KMS-11 (cell line): ENCODE data around the gene EXOC4.

ENCODE experiments used
- H2AFZ ChIP-seq: fragments of 200-600 bp; sonication (generic); 2 replicates; pipeline ENCODE4 v1.6.1; 2016; ENCODE audit warnings: antibody characterized with exemption, mixed run types, low read depth
- H3K27ac ChIP-seq: fragments of 200-600 bp; sonication (generic); 2 replicates; pipeline ENCODE4 v1.6.1; 2016; ENCODE audit warnings: mild to moderate bottlenecking, mixed run types
- H3K27me3 ChIP-seq: fragments of 200-600 bp; sonication (generic); 2 replicates; pipeline ENCODE4 v1.6.1; 2017; ENCODE audit warnings: mild to moderate bottlenecking, low read depth, mixed run types, moderate library complexity; ENCODE audit not compliant: insufficient read depth
- H3K36me3 ChIP-seq: fragments of 200-600 bp; sonication (generic); 2 replicates; pipeline ENCODE4 v1.6.1; 2017; ENCODE audit warnings: mild to moderate bottlenecking, mixed run types; ENCODE audit not compliant: insufficient read depth
- H3K4me1 ChIP-seq: fragments of 200-600 bp; sonication (generic); 2 replicates; pipeline ENCODE4 v1.6.1; 2016; ENCODE audit warnings: mild to moderate bottlenecking, low read depth, mixed run types; ENCODE audit not compliant: poor library complexity, severe bottlenecking
- H3K4me2 ChIP-seq: fragments of 200-600 bp; sonication (generic); 2 replicates; pipeline ENCODE4 v1.7.0; 2016; ENCODE audit warnings: mild to moderate bottlenecking, mixed run types
- H3K4me3 ChIP-seq: fragments of 200-600 bp; sonication (generic); IDR thresholded peaks from 2 replicates; pipeline ENCODE4 v1.6.1; 2017; ENCODE audit warnings: low read depth, low read length, mixed read lengths; ENCODE audit not compliant: insufficient read depth
- H3K79me2 ChIP-seq: fragments of 200-600 bp; sonication (generic); 2 replicates; pipeline ENCODE4 v1.6.1; 2016; ENCODE audit warnings: low read depth, mixed run types; ENCODE audit not compliant: insufficient read depth
- H3K9ac ChIP-seq: fragments of 200-600 bp; sonication (generic); 2 replicates; pipeline ENCODE4 v1.6.1; 2016; ENCODE audit warnings: mild to moderate bottlenecking, mixed run types
- H4K20me1 ChIP-seq: fragments of 200-600 bp; sonication (generic); 2 replicates; pipeline ENCODE4 v1.6.1; 2016; ENCODE audit warnings: mild to moderate bottlenecking, mixed run types; ENCODE audit not compliant: insufficient read depth
- TF ChIP-seq, protein P1 (sequence below): fragments of 200-600 bp; sonication (generic); conservative IDR thresholded peaks from 2 replicates; pipeline ENCODE4 v1.6.1; 2017; ENCODE audit warnings: low read depth, mild to moderate bottlenecking, antibody characterized with exemption, low read length, moderate library complexity, mixed read lengths

The EXOC4 gene

DNA sequence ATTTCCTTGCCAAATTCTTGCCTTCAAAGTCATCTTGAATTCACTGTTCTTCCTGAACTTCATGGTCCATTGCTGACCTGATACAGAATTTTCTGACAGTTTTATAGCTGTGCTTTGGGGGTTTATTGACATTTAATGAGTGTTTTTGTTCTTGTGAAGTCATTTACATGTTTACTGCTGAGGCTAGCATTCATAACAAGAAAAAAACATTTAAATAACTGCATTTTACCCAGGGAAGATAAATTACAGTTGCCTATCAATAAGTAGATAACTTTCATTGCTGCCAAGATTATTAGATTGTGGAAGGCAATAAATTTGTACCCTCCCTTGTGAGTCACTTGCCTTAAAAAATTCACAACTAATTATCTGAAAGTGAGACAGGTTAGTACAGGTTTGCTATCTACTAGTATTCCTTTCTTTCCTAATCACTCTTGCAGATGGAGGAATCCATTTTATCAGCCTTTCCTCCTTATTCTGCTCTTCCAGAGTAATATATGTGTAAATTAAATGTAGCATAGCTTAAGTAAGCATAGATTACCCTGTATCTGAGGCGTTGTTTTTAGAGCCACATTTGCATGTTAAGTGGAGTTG lies 178.4 kb downstream of the EXOC4 start:
- TF ChIP-seq, protein P1, sequence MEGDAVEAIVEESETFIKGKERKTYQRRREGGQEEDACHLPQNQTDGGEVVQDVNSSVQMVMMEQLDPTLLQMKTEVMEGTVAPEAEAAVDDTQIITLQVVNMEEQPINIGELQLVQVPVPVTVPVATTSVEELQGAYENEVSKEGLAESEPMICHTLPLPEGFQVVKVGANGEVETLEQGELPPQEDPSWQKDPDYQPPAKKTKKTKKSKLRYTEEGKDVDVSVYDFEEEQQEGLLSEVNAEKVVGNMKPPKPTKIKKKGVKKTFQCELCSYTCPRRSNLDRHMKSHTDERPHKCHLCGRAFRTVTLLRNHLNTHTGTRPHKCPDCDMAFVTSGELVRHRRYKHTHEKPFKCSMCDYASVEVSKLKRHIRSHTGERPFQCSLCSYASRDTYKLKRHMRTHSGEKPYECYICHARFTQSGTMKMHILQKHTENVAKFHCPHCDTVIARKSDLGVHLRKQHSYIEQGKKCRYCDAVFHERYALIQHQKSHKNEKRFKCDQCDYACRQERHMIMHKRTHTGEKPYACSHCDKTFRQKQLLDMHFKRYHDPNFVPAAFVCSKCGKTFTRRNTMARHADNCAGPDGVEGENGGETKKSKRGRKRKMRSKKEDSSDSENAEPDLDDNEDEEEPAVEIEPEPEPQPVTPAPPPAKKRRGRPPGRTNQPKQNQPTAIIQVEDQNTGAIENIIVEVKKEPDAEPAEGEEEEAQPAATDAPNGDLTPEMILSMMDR, result no peak
- no peak overlapping the region for H3K27ac ChIP-seq
- no peaks in the 10 kb centered on the region for H4K20me1 ChIP-seq
- H3K79me2 ChIP-seq, result no peaks in the 10 kb centered on the region
- H3K4me1 ChIP-seq, result peaks cover 3% of the 10 kb centered on the region
- no peak overlapping the region for H3K4me2 ChIP-seq
- H3K9ac ChIP-seq, result no peak overlapping the region
- no peak overlapping the region for H2AFZ ChIP-seq
- H3K27me3 ChIP-seq, result no peaks in the 10 kb centered on the region
- no peaks in the 10 kb centered on the region for H3K36me3 ChIP-seq
- H3K4me3 ChIP-seq, result no peak overlapping the region

DNA sequence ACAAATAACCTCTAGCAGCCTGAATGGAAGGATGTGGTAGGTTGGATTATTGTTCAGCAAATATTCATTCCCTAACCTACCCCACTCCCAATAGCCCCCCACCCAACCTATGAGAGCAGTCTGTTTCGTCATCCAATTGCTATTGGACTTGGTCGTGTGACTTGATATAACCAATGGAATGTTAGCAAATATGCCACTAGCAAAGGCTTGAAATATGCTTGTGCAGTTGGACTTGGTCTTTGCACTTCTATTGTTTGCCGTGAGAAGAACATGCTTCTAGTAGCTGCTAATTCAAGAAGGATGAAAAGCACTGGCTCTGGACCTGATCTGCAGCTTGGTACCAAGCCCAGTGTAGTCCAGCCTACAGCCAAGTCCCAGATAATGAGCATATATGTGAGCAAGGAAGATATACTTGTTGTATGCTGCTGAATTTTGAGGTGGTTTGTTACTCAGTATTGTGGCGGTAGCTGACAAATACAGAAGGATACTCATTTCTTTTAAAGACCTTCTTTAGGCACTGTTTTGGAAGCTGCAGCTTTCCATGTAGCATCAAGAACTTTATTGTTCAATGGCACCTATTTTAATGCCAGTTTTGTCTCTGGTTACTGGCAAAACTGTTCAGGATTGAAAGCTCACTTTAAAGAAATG lies 180.4 kb downstream of the EXOC4 start:
- peaks cover 3% of the 10 kb centered on the region for H3K4me1 ChIP-seq
- no peaks in the 10 kb centered on the region for H4K20me1 ChIP-seq
- H3K9ac ChIP-seq, result no peak overlapping the region
- no peaks in the 10 kb centered on the region for H3K79me2 ChIP-seq
- TF ChIP-seq, protein P1, result no peak
- H3K27me3 ChIP-seq, result no peaks in the 10 kb centered on the region
- H3K4me2 ChIP-seq, result no peak overlapping the region
- H3K36me3 ChIP-seq, result no peaks in the 10 kb centered on the region
- no peak overlapping the region for H3K27ac ChIP-seq
- no peak overlapping the region for H3K4me3 ChIP-seq
- H2AFZ ChIP-seq, result no peak overlapping the region

GRCh38 chr7:133434246-133434865 lies 181.5 kb downstream of the EXOC4 start:
- no peaks in the 10 kb centered on the region for H3K27me3 ChIP-seq
- H3K27ac ChIP-seq, result no peak overlapping the region
- TF ChIP-seq, protein P1, result peak; percentile 69
- no peaks in the 10 kb centered on the region for H3K36me3 ChIP-seq
- H3K9ac ChIP-seq, result no peak overlapping the region
- H3K79me2 ChIP-seq, result no peaks in the 10 kb centered on the region
- no peak overlapping the region for H3K4me2 ChIP-seq
- no peaks in the 10 kb centered on the region for H4K20me1 ChIP-seq
- peaks cover 3% of the 10 kb centered on the region for H3K4me1 ChIP-seq
- H3K4me3 ChIP-seq, result no peak overlapping the region
- no peak overlapping the region for H2AFZ ChIP-seq

DNA sequence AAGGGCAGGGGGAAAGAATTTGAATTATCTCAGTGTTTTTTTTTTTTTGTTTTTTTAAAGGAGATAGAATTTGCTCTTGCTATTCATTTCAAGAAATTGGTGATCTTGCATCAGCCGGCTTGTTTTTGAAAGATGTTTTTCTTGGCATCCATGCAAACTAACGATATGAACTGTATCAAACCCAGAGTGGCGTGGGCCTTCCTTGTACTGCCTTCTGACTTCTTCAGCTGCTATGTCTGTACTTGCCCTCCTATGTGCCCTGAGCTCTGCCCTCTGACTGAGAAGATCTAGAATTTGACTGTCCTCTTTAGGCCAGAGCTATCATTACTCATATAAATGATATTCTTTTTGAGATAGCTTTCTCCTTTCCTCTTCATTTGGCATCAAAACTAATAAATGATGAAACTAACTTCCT lies 183.1 kb downstream of the EXOC4 start:
- no peak overlapping the region for H2AFZ ChIP-seq
- H3K4me1 ChIP-seq, result peaks cover 3% of the 10 kb centered on the region
- no peak overlapping the region for H3K4me3 ChIP-seq
- no peaks in the 10 kb centered on the region for H4K20me1 ChIP-seq
- H3K9ac ChIP-seq, result no peak overlapping the region
- TF ChIP-seq, protein P1, result no peak
- no peaks in the 10 kb centered on the region for H3K79me2 ChIP-seq
- H3K27ac ChIP-seq, result no peak overlapping the region
- H3K27me3 ChIP-seq, result no peaks in the 10 kb centered on the region
- H3K4me2 ChIP-seq, result no peak overlapping the region
- no peaks in the 10 kb centered on the region for H3K36me3 ChIP-seq
